ENCODE measurements around the gene H1-8.

The H1-8 gene

GRCh38 chr3:129556358-129556695, 13.4 kb downstream of the H1-8 start:
- Histone ChIP-seq H2AFZ (ENCODE audit: low read depth, low read length, severe bottlenecking) (no peak overlapping the region), H3F3A (ENCODE audit: insufficient read depth) (no peaks in the 10 kb centered on the region), H3K36me3 (ENCODE audit: low read length) (no peaks in the 10 kb centered on the region), H3K4me2 (ENCODE audit: low read depth, low read length, poor library complexity, severe bottlenecking) (no peak overlapping the region), H3K27ac (ENCODE audit: low read depth, low read length) (no peak overlapping the region), H3K9ac (ENCODE audit: low read length) (no peak overlapping the region), H3K9me3 (ENCODE audit: insufficient read depth, low read length) (no peaks in the 10 kb centered on the region), H3K27me3 (ENCODE audit: low read length) (no peaks in the 10 kb centered on the region), H3K9me2 (replicated peaks; ENCODE audit: insufficient read depth, low read length) (no peaks in the 10 kb centered on the region), H3K79me2 (ENCODE audit: insufficient read depth, low read length) (no peaks in the 10 kb centered on the region), H3K4me3 (ENCODE audit: insufficient read depth, low read length, poor library complexity, severe bottlenecking) (no peak overlapping the region), H4K20me1 (ENCODE audit: low read depth, low read length) (no peaks in the 10 kb centered on the region)
- TF ChIP-seq CTCF (IDR thresholded peaks at IDR 0.05; ENCODE audit: insufficient read depth, low read length, poor library complexity, severe bottlenecking) (no peak), EZH2phosphoT487 (conservative IDR thresholded peaks at IDR 0.05; ENCODE audit: low read length) (no peak)

DNA sequence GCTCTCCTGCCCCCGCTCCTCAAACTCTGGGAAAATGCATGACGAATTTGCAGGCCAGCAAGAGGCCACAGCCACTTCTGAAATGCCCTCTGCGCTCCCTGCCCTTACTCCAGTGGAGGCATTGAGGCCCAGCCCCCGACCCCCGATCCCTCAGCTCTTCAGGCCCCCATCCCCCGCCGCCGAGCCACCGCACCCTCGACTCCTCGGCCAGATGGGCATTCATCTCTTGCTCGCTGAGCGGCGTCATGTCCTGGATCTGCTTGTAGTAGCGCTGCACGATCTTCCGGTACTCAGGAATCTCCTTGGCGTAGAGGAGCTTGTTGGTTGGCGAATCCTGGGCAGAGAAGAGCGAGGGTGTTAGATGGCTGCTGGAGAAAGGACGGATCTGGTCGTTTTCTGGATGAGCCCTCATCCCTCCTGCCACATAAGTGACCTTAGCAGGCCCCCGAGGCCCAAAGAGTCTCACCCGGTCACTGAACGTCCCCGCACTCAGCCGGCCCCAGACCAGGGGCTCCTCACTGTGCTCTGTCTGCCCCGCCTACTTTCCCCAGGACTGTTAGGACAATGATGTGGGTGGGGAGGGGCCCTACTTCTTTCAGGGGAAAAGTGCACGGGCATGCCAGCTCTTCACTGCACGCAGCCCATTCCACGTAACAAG, 14.0 kb downstream of the H1-8 start:
- Histone ChIP-seq H3F3A (ENCODE audit: insufficient read depth) (no peaks in the 10 kb centered on the region), H3K4me2 (ENCODE audit: low read depth, low read length, poor library complexity, severe bottlenecking) (no peak overlapping the region), H3K9me2 (replicated peaks; ENCODE audit: insufficient read depth, low read length) (no peaks in the 10 kb centered on the region), H3K79me2 (ENCODE audit: insufficient read depth, low read length) (no peaks in the 10 kb centered on the region), H2AFZ (ENCODE audit: low read depth, low read length, severe bottlenecking) (no peak overlapping the region), H3K27ac (ENCODE audit: low read depth, low read length) (no peak overlapping the region), H3K9ac (ENCODE audit: low read length) (no peak overlapping the region), H4K20me1 (ENCODE audit: low read depth, low read length) (no peaks in the 10 kb centered on the region), H3K27me3 (ENCODE audit: low read length) (no peaks in the 10 kb centered on the region), H3K36me3 (ENCODE audit: low read length) (no peaks in the 10 kb centered on the region), H3K9me3 (ENCODE audit: insufficient read depth, low read length) (no peaks in the 10 kb centered on the region), H3K4me3 (ENCODE audit: insufficient read depth, low read length, poor library complexity, severe bottlenecking) (no peak overlapping the region)
- TF ChIP-seq EZH2phosphoT487 (conservative IDR thresholded peaks at IDR 0.05; ENCODE audit: low read length) (no peak), CTCF (IDR thresholded peaks at IDR 0.05; ENCODE audit: insufficient read depth, low read length, poor library complexity, severe bottlenecking) (no peak)

DNA sequence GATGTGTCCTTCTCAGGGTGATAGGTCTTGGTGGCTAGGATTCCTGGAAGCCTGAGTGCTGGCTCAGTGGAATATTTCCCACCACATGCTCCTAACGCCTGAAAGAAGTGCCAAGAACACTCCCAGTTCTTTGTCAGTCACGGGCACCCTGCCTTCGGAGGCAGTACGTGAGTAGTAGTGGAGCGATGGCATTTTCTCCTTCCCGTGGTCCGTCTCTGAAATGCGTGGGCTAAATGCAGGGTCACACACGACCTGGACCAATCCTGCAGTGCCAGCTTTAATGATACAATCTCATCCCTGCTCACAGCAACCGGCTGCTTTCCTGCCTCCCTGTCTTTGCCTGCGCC, 14.5 kb downstream of the H1-8 start:
- Histone ChIP-seq H3K4me3 (ENCODE audit: insufficient read depth, low read length, poor library complexity, severe bottlenecking) (no peak overlapping the region), H3K9me3 (ENCODE audit: insufficient read depth, low read length) (no peaks in the 10 kb centered on the region), H3K9ac (ENCODE audit: low read length) (no peak overlapping the region), H3K27me3 (ENCODE audit: low read length) (no peaks in the 10 kb centered on the region), H4K20me1 (ENCODE audit: low read depth, low read length) (no peaks in the 10 kb centered on the region), H3K36me3 (ENCODE audit: low read length) (no peaks in the 10 kb centered on the region), H3F3A (ENCODE audit: insufficient read depth) (no peaks in the 10 kb centered on the region), H3K79me2 (ENCODE audit: insufficient read depth, low read length) (no peaks in the 10 kb centered on the region), H2AFZ (ENCODE audit: low read depth, low read length, severe bottlenecking) (no peak overlapping the region), H3K27ac (ENCODE audit: low read depth, low read length) (no peak overlapping the region), H3K4me2 (ENCODE audit: low read depth, low read length, poor library complexity, severe bottlenecking) (no peak overlapping the region), H3K9me2 (replicated peaks; ENCODE audit: insufficient read depth, low read length) (no peaks in the 10 kb centered on the region)
- TF ChIP-seq EZH2phosphoT487 (conservative IDR thresholded peaks at IDR 0.05; ENCODE audit: low read length): no peak
- TF ChIP-seq CTCF (IDR thresholded peaks at IDR 0.05; ENCODE audit: insufficient read depth, low read length, poor library complexity, severe bottlenecking): no peak

Data from SU-DHL-6 (cell line).